Stimulated activated naive CD4-positive, alpha-beta T cell (primary cell): Measurements from ENCODE around the gene ATG16L1.
"Not testable (repeated sequence)": the region's sequence is repeated elsewhere in the genome, so short reads cannot be mapped to it uniquely, and the experiment has no call there.

Source experiments
- DNase-seq, 6 experiments: peaks; one replicate each; lab custom pipeline; 2025; lab: John Stamatoyannopoulos, UW

The ATG16L1 gene

GRCh38 chr2:233332125-233332524 lies 80.7 kb downstream of the ATG16L1 start:
- no peak for DNase-seq

GRCh38 chr2:233334915-233335314 lies 83.4 kb downstream of the ATG16L1 start:
- DNase-seq = no peak

- not testable (repeated sequence) for DNase-seq
These were observed 84.6 kb downstream of the ATG16L1 start for GRCh38 chr2:233336091-233336490.

- no peak for DNase-seq
These were observed 85.1 kb downstream of the ATG16L1 start for GRCh38 chr2:233336541-233336940.

GRCh38 chr2:233338046-233338445 lies 86.6 kb downstream of the ATG16L1 start:
- no peak for DNase-seq

GRCh38 chr2:233338812-233339368 lies 87.4 kb downstream of the ATG16L1 start:
- DNase-seq = no peak

GRCh38 chr2:233339427-233339826 lies 88.0 kb downstream of the ATG16L1 start:
- no peak for DNase-seq

- no peak for DNase-seq
These were observed 89.8 kb downstream of the ATG16L1 start for GRCh38 chr2:233341296-233341695.

GRCh38 chr2:233342301-233342700 lies 90.8 kb downstream of the ATG16L1 start:
- no peak for DNase-seq

- DNase-seq = no peak
These were observed 91.8 kb downstream of the ATG16L1 start for GRCh38 chr2:233343171-233343705.
